Ovary (tissue), 3 donors: Measurements from ENCODE around the gene KMT2E.

Experiments used
- CTCF ChIP-seq, 3 donors: fragments of 450-650 bp in 2 of 3; fragments of 200-600 bp in 1 of 3; IDR thresholded peaks; one replicate each; pipeline versions ENCODE4 v1.5.1 to v1.8.0; 2016 to 2022; ENCODE audit warnings: antibody characterized with exemption in 3 of 3, mild to moderate bottlenecking in 1 of 3
- EP300 ChIP-seq: sonication (generic); formaldehyde crosslinking; IDR thresholded peaks from one replicate; pipeline ENCODE4 v1.6.1; 2017; ENCODE audit warnings: antibody characterized with exemption
- POLR2A ChIP-seq: fragments of 450-650 bp; IDR thresholded peaks from one replicate; pipeline ENCODE4 v1.6.1; 2017; ENCODE audit warnings: antibody characterized with exemption, mild to moderate bottlenecking, moderate library complexity
- donor health status: DM: no; HTN: no; CAD: no.

- TF ChIP-seq EP300 (no peak), CTCF (IDR thresholded peaks at IDR 0.05) (no peak), POLR2A (no peak)
Observed at GRCh38 chr7:105136221-105136620, 122.2 kb downstream of the KMT2E start.
